ENCODE measurements around the gene PTPRM. TPM values are rescaled to one million over a fixed set of nuclear protein-coding genes. Genes with fewer than 3 reads are reported as not detected.

PTPRM gene
- total RNA-seq, 4 donors from 2014 or later: 81.5 to 98.9 (median 86.8) TPM

DNA sequence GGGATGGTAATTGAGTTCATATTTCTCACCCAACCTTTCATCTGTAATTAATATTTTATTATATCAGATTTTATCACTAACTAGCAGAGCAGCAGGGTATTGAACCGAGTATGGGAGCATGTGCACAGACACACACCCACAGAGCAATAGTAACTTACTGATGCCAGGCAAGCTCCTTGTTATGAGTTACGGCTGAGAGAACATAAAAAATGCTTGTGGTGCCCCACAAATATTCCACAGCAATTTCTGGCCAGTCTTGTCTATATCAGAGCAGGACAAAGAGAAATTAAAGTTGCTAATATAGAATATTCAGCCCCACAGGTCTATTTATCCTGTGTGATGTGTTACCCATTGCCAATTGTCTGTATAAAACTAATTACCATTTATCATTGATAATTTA is 540.3 kb downstream of the PTPRM start:
- peaks cover 0 to 13% (median 0%) of the 10 kb centered on the region in 3 donors for H3K9me3 ChIP-seq
- no peaks in the 10 kb centered on the region for H3K27me3 ChIP-seq
- TF ChIP-seq, protein P1, sequence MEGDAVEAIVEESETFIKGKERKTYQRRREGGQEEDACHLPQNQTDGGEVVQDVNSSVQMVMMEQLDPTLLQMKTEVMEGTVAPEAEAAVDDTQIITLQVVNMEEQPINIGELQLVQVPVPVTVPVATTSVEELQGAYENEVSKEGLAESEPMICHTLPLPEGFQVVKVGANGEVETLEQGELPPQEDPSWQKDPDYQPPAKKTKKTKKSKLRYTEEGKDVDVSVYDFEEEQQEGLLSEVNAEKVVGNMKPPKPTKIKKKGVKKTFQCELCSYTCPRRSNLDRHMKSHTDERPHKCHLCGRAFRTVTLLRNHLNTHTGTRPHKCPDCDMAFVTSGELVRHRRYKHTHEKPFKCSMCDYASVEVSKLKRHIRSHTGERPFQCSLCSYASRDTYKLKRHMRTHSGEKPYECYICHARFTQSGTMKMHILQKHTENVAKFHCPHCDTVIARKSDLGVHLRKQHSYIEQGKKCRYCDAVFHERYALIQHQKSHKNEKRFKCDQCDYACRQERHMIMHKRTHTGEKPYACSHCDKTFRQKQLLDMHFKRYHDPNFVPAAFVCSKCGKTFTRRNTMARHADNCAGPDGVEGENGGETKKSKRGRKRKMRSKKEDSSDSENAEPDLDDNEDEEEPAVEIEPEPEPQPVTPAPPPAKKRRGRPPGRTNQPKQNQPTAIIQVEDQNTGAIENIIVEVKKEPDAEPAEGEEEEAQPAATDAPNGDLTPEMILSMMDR (IDR thresholded peaks at IDR 0.05): no peak
- TF ChIP-seq POLR2A (IDR thresholded peaks at IDR 0.05): no peak
- no peak for TF ChIP-seq POLR2AphosphoS5 (IDR thresholded peaks at IDR 0.05)
- no peak for TF ChIP-seq EP300 (IDR thresholded peaks at IDR 0.05)
- ATAC-seq: no peak
- 86 to 100% methylated on average over 1 of the region's 2 CpGs for WGBS, 2 donors (ENCODE audit: low coverage in 1 of 2)
- no peak overlapping the region for H3K4me3 ChIP-seq
- H3K36me3 ChIP-seq: peaks cover 0 to 10% of the 10 kb centered on the region in 2 donors
- H3K4me1 ChIP-seq: no peaks in the 10 kb centered on the region
- no peak overlapping the region for H3K27ac ChIP-seq

DNA sequence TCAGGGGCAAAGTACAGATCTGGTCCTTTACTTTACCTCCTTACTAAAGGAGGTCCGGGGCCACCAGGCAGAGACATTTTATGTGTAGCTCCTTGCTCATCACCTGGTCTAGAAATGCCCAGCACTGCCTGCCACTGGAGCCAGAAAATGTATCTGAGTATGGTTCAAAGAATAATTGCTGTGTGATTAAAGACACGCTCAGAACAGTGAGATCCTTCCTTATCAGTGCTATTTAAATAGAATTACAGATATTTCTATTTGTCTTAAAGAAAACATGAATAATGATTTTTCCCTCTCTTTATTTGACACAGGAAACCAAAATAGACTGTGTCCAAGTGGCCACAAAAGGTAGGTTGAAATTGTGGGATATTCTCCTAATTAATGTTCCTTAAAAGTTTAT is 547.4 kb downstream of the PTPRM start:
- TF ChIP-seq POLR2AphosphoS5 (IDR thresholded peaks at IDR 0.05) (no peak), POLR2A (IDR thresholded peaks at IDR 0.05) (no peak), EP300 (IDR thresholded peaks at IDR 0.05) (no peak)
- TF ChIP-seq, protein P1 (IDR thresholded peaks at IDR 0.05): no peak
- H3K27ac ChIP-seq: no peak overlapping the region
- no peaks in the 10 kb centered on the region for H3K4me1 ChIP-seq
- H3K36me3 ChIP-seq: no peaks in the 10 kb centered on the region
- H3K4me3 ChIP-seq: no peak overlapping the region
- H3K27me3 ChIP-seq: no peaks in the 10 kb centered on the region
- H3K9me3 ChIP-seq: no peaks in the 10 kb centered on the region
- ATAC-seq: no peak
- 89 to 100% methylated on average over 1 to 2 of the region's 2 CpGs for WGBS, 2 donors (ENCODE audit: low coverage in 1 of 2)

DNA sequence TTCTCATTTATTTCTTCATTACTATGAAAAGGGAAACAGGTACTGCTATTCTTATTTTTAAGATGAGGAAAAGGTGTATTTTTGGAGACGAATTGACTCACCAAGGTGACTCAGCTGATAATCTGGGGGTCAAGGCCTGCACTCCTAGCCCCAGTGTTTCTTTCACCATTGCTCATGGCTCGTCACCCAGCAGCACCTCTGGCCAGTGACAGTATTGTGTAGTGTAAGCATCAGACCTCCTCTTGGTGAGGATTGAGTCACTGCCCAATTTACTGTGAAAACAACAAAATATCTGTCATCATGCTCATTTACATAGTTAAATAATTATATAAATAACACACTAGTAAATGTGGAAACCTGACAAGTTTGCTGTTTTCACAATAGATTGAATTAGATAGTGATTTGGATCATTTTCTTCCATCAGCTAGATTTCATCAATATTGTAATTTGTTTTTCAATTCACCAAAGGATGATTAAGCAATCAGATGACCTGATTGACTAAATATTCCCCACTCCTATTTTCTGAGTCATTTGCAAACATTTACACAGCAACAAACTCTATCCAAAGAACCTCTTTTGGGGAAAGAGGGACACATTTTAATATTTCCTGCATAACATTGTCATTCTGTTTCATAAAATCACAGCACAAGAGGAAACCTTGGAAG is 549.4 kb downstream of the PTPRM start:
- no peaks in the 10 kb centered on the region for H3K9me3 ChIP-seq
- WGBS, 2 donors (ENCODE audit: low coverage in 1 of 2): 69 to 90% methylated on average over 2 of the region's 2 CpGs
- peak overlapping the region in 1 of 4 donors; percentile 40 for H3K27ac ChIP-seq
- no peaks in the 10 kb centered on the region for H3K36me3 ChIP-seq
- peak; percentile 80 for ATAC-seq
- H3K4me3 ChIP-seq: no peak overlapping the region
- TF ChIP-seq EP300 (IDR thresholded peaks at IDR 0.05): no peak
- no peak for TF ChIP-seq POLR2AphosphoS5 (IDR thresholded peaks at IDR 0.05)
- TF ChIP-seq, protein P1 (IDR thresholded peaks at IDR 0.05): no peak
- TF ChIP-seq POLR2A (IDR thresholded peaks at IDR 0.05): no peak
- H3K27me3 ChIP-seq: no peaks in the 10 kb centered on the region
- H3K4me1 ChIP-seq: no peaks in the 10 kb centered on the region

DNA sequence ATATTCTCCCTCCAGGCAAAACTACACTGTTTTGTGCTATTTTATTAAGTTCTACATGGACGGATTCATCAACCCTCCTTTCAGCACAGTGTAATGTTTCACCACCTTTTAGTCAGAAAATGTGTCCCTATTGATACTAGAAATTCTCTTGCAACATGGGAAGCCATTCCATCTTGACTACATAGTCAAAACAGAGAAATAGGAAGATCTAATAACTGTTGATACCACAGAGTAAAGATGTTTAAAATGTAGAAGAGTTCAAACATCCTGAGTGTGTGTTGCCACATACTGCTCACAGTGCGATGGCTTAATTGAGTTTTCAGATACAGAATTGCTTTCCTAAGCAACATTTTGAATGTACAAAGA is 549.9 kb downstream of the PTPRM start:
- no peaks in the 10 kb centered on the region for H3K9me3 ChIP-seq

More for the DNA sequence above, 549.9 kb downstream of the PTPRM start:
- no peaks in the 10 kb centered on the region for H3K36me3 ChIP-seq
- no peaks in the 10 kb centered on the region for H3K4me1 ChIP-seq
- H3K27ac ChIP-seq: peak overlapping the region in 1 of 4 donors; percentile 40
- 83 to 88% methylated on average over 1 to 2 of the region's 2 CpGs for WGBS, 2 donors (ENCODE audit: low coverage in 1 of 2)
- no peak for TF ChIP-seq EP300 (IDR thresholded peaks at IDR 0.05)
- no peak for TF ChIP-seq POLR2A (IDR thresholded peaks at IDR 0.05)
- no peak for TF ChIP-seq POLR2AphosphoS5 (IDR thresholded peaks at IDR 0.05)
- TF ChIP-seq, protein P1 (IDR thresholded peaks at IDR 0.05): no peak
- no peaks in the 10 kb centered on the region for H3K27me3 ChIP-seq
- H3K4me3 ChIP-seq: no peak overlapping the region
- ATAC-seq: peak; percentile 54

Data from gastroesophageal sphincter (tissue), 4 donors.